Hepatocyte (in vitro differentiated cells): Measurements from ENCODE around the gene CHFR.

Source experiments
- EZH2 ChIP-seq: fragments of 200-600 bp; sonication (generic); IDR thresholded peaks from 2 replicates; pipeline ENCODE4 v1.6.1; 2016; ENCODE audit warnings: antibody characterized with exemption, mild to moderate bottlenecking, borderline replicate concordance
- EZH2phosphoT487 ChIP-seq: fragments of 200-600 bp; sonication (generic); IDR thresholded peaks from one replicate; pipeline ENCODE4 v1.6.1; 2018; ENCODE audit warnings: antibody characterized with exemption, mild to moderate bottlenecking, low read depth, moderate library complexity; ENCODE audit not compliant: unreplicated experiment, severe bottlenecking
- TF ChIP-seq, protein P1 (sequence below): fragments of 200-600 bp; sonication (generic); IDR thresholded peaks from 2 replicates; pipeline ENCODE4 v1.5.1; 2016; ENCODE audit warnings: antibody characterized with exemption, mild to moderate bottlenecking; ENCODE audit not compliant: poor library complexity

DNA sequence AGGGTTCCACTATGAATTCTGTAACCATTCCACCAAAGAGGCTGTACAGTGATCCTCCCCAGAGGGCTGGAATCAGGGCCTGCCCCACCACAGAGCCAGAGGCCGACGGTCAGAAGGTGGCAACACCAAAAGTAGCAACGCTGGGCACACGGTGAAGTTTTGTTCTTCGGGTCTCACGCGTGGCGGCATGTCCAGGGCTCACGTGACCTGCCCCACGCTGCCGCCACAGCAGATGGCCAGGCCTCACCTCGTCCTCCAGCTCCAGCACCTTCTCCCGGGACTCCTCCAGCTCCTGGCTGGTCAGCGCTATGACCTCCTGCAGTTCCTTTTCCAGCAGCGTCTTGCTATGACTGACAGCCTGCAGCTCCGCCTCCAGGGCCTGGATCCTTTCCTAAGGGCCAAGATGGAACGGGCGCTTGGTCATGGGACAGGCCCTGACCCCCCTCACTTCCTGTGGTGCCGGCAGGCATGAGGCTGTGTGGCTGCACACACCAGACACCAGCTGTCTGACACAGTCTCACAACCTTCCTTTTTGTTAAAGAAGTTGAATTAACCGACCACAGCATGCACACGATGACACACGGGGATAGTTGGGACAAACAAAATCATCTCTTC, 103.4 kb downstream of the CHFR start:
- TF ChIP-seq, protein P1, sequence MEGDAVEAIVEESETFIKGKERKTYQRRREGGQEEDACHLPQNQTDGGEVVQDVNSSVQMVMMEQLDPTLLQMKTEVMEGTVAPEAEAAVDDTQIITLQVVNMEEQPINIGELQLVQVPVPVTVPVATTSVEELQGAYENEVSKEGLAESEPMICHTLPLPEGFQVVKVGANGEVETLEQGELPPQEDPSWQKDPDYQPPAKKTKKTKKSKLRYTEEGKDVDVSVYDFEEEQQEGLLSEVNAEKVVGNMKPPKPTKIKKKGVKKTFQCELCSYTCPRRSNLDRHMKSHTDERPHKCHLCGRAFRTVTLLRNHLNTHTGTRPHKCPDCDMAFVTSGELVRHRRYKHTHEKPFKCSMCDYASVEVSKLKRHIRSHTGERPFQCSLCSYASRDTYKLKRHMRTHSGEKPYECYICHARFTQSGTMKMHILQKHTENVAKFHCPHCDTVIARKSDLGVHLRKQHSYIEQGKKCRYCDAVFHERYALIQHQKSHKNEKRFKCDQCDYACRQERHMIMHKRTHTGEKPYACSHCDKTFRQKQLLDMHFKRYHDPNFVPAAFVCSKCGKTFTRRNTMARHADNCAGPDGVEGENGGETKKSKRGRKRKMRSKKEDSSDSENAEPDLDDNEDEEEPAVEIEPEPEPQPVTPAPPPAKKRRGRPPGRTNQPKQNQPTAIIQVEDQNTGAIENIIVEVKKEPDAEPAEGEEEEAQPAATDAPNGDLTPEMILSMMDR, result no peak
- TF ChIP-seq EZH2 (no peak), EZH2phosphoT487 (no peak)
